Common myeloid progenitor, CD34-positive (primary cell): Measurements from ENCODE around the gene POU2F3.

Experiments
- CTCF ChIA-PET: fragments of 350-600 bp; sonication (Branson Sonifier 250); formaldehyde crosslinking; loops from one replicate; lab custom pipeline; 2021; ENCODE audit warnings: antibody characterized with exemption; lab: Charles Lee
- POLR2A ChIA-PET: fragments of 350-600 bp; sonication (Branson Sonifier 250); formaldehyde crosslinking; loops from one replicate; lab custom pipeline; 2021; ENCODE audit warnings: antibody characterized with exemption; lab: Charles Lee
- DNase-seq, 3 donors: peaks; one replicate each; pipeline versions ENCODE4 v3.0.0 to v3.0.0-alpha.2; 2013
- H3K27ac ChIP-seq, 2 experiments: 1 replicate in 1 of 2; 2 replicates in 1 of 2; pipeline ENCODE4 v1.7.0; 2013; ENCODE audit warnings: inconsistent platforms in 2 of 2, low read length in 2 of 2, mild to moderate bottlenecking in 2 of 2, low read depth in 1 of 2, moderate library complexity in 1 of 2; ENCODE audit not compliant: severe bottlenecking in 2 of 2, insufficient read depth in 1 of 2, poor library complexity in 1 of 2
- H3K27me3 ChIP-seq, 5 experiments: replicated peaks in 2 of 5; 1 replicate in 3 of 5; 2 replicates in 2 of 5; pipeline versions ENCODE4 v1.6.1 to v1.7.0; 2013; ENCODE audit warnings: low read length in 4 of 5, mild to moderate bottlenecking in 2 of 5, moderate library complexity in 2 of 5, inconsistent platforms in 1 of 5; ENCODE audit not compliant: insufficient read depth in 5 of 5, control insufficient read depth in 4 of 5
- H3K36me3 ChIP-seq, 4 experiments: 1 replicate in 2 of 4; 2 replicates in 2 of 4; pipeline versions ENCODE4 v1.6.1 to v1.7.0; 2013; ENCODE audit warnings: low read length in 3 of 4, control low read depth in 1 of 4, mild to moderate bottlenecking in 1 of 4; ENCODE audit not compliant: control insufficient read depth in 4 of 4, insufficient read depth in 4 of 4
- H3K4me1 ChIP-seq, 4 experiments: 1 replicate in 3 of 4; 2 replicates in 1 of 4; pipeline versions ENCODE4 v1.6.1 to v1.7.1; 2013; ENCODE audit warnings: low read length in 3 of 4, mild to moderate bottlenecking in 3 of 4, control low read depth in 1 of 4, inconsistent platforms in 1 of 4, moderate library complexity in 1 of 4; ENCODE audit not compliant: control insufficient read depth in 4 of 4, insufficient read depth in 4 of 4; ENCODE audit errors: control extremely low read depth in 1 of 4
- H3K4me3 ChIP-seq, 7 experiments: 1 replicate in 4 of 7; 2 replicates in 3 of 7; pipeline versions ENCODE4 v1.5.1 to v1.7.0; 2013; ENCODE audit warnings: mild to moderate bottlenecking in 7 of 7, low read length in 6 of 7, moderate library complexity in 6 of 7, inconsistent platforms in 2 of 7, low read depth in 2 of 7, control low read depth in 1 of 7; ENCODE audit not compliant: insufficient read depth in 4 of 7, control insufficient read depth in 1 of 7; ENCODE audit errors: extremely low read depth in 1 of 7
- H3K9me3 ChIP-seq, 5 experiments: 1 replicate in 4 of 5; 2 replicates in 1 of 5; pipeline versions ENCODE4 v1.6.1 to v1.7.1; 2013; ENCODE audit warnings: low read length in 4 of 5, mild to moderate bottlenecking in 2 of 5, inconsistent platforms in 1 of 5, low read depth in 1 of 5, moderate library complexity in 1 of 5; ENCODE audit not compliant: control insufficient read depth in 4 of 5, insufficient read depth in 2 of 5; ENCODE audit errors: control extremely low read depth in 1 of 5
- WGBS: methylation state at CpG from one replicate; pipeline ENCODE4 v1.1.5; 2013; ENCODE audit not compliant: insufficient coverage; 5-methylcytosine and 5-hydroxymethylcytosine counted together

Gene POU2F3

DNA sequence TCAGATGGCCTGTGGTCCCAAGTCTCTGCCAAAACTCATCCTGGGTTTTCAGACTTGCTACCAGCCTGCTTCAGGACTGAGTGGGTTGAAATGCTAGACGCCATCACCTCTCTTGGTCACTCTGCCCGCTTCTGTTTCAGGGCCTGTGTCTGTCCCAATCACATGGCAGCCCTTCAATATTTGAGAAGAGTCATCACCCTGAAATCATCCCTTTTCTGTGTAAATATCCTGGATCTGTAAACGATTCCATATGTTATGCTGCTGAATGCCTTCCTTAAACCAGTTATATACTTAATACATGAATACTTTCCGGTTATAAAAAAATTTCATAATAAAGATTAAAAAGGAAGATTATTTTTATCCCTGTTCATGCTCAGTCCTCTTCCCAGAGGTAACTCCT lies 45.3 kb downstream of the POU2F3 start:
- POLR2A ChIA-PET = no interaction called here
- Histone ChIP-seq H3K36me3 (no peaks in the 10 kb centered on the region), H3K4me3 (no peak overlapping the region), H3K4me1 (no peaks in the 10 kb centered on the region), H3K27ac (no peak overlapping the region), H3K9me3 (no peaks in the 10 kb centered on the region), H3K27me3 (peaks cover 3 to 20% (median 9%) of the 10 kb centered on the region in 5 experiments)
- 100% methylated on average over 2 of the region's 4 CpGs for WGBS
- CTCF ChIA-PET = interaction anchor here (6.1 kb wide), 1 partner anchor 16 kb away, joined by 40 read pairs; no protein-coding TSS in a partner anchor
- DNase-seq = no peak

GRCh38 chr11:120288021-120288420 lies 48.1 kb downstream of the POU2F3 start:
- H3K36me3 ChIP-seq = no peaks in the 10 kb centered on the region
- no peak for DNase-seq
- H3K4me3 ChIP-seq = no peak overlapping the region
- ChIA-PET POLR2A (no interaction called here), CTCF (interaction anchor here (0.9 to 6.1 kb wide), 4 partner anchors 10 to 58 kb away, joined by 3 to 40 read pairs (median 5); no protein-coding TSS in a partner anchor)
- WGBS = 100% methylated on average over 1 of the region's 2 CpGs
- peaks cover 5 to 31% (median 18%) of the 10 kb centered on the region in 5 experiments for H3K27me3 ChIP-seq
- no peaks in the 10 kb centered on the region for H3K4me1 ChIP-seq
- no peaks in the 10 kb centered on the region for H3K9me3 ChIP-seq
- H3K27ac ChIP-seq = no peak overlapping the region

DNA sequence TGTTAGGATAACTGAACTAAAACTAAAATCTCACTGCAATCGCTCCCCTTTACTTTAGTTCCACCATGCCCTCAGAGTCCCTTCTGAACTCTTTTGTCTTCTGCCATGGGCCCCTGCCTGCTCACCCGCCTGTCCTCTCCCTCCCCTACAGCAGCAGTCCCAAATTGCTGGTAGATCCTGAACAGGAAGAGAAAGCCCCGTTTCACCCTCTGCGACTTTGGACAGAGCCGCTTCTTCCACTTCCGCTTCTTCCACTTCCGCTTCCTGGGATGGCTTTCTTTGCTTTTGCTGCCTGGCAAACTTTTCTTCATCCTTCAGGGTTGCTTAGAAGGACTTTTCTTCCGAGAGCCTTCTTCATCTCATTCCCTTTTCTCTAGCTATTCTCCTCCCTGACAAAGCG lies 49.5 kb downstream of the POU2F3 start:
- Histone ChIP-seq H3K4me1 (no peaks in the 10 kb centered on the region), H3K4me3 (no peak overlapping the region), H3K27ac (no peak overlapping the region), H3K36me3 (no peaks in the 10 kb centered on the region), H3K9me3 (no peaks in the 10 kb centered on the region), H3K27me3 (peaks cover 11 to 43% (median 23%) of the 10 kb centered on the region in 5 experiments)
- CTCF ChIA-PET = interaction anchor here (2.3 to 6.1 kb wide), 2 partner anchors 12 to 54 kb away, joined by 5 to 40 read pairs; no protein-coding TSS in a partner anchor
- 50% methylated on average over 5 of the region's 9 CpGs for WGBS
- POLR2A ChIA-PET = no interaction called here
- no peak for DNase-seq

- H3K4me3 ChIP-seq = no peak overlapping the region
- H3K36me3 ChIP-seq = no peaks in the 10 kb centered on the region
- no peak overlapping the region for H3K27ac ChIP-seq
- ChIA-PET CTCF (interaction anchor here (6.1 kb wide), 1 partner anchor 10 kb away, joined by 40 read pairs; no protein-coding TSS in a partner anchor), POLR2A (no interaction called here)
- WGBS = 49% methylated on average over 3 of the region's 3 CpGs
- H3K9me3 ChIP-seq = no peaks in the 10 kb centered on the region
- peaks cover 17 to 50% (median 23%) of the 10 kb centered on the region in 5 experiments for H3K27me3 ChIP-seq
- no peak for DNase-seq
- H3K4me1 ChIP-seq = no peaks in the 10 kb centered on the region
Measured at GRCh38 chr11:120290956-120291355, 51.0 kb downstream of the POU2F3 start.

DNA sequence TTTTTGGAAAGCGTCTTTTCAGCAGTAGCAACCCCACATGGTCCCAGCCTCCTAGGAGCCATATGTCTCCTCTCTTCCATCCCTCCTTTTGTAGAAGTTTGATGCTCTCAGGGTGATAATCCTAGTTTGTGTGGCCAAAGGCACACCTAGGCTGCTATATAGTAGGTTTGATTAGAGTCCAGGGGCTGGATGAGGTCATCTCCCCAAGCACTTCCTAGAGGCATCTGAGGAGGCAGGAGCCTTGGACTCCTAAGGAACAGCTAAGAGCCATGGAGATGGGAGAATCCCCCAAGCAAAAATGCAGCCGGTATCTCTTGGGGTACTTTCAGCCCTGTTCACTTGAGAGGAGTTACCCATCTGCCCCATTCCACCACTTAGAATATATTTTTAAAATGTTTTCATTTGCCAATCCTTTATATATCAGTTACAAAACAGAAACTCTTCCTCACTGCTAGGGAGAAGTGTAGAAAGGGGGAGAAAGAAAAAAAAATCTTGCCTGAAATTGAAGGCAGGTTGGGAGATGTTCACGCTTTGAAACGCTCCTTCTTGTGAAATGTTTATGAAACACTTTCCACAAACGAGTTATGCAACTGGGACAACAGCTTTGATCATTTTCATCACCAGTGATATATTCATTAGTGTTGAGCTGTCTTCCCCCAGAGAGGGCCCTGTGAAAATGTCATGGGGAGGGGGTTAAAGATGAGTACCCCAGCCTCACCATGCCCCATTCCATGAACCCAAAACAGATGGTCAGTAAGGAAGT lies 53.3 kb downstream of the POU2F3 start:
- H3K27ac ChIP-seq = no peak overlapping the region
- H3K36me3 ChIP-seq = no peaks in the 10 kb centered on the region
- 95% methylated on average over 3 of the region's 5 CpGs for WGBS
- H3K27me3 ChIP-seq = peaks cover 17 to 50% (median 26%) of the 10 kb centered on the region in 5 experiments
- no peak for DNase-seq
- CTCF ChIA-PET = interaction anchor here (0.7 to 14.0 kb wide), 3 partner anchors 10 to 60 kb away, joined by 3 to 269 read pairs (median 4); partner anchors contain the start of gene POU2F3
- H3K4me1 ChIP-seq = no peaks in the 10 kb centered on the region
- H3K9me3 ChIP-seq = no peaks in the 10 kb centered on the region
- POLR2A ChIA-PET = no interaction called here
- H3K4me3 ChIP-seq = no peak overlapping the region

DNA sequence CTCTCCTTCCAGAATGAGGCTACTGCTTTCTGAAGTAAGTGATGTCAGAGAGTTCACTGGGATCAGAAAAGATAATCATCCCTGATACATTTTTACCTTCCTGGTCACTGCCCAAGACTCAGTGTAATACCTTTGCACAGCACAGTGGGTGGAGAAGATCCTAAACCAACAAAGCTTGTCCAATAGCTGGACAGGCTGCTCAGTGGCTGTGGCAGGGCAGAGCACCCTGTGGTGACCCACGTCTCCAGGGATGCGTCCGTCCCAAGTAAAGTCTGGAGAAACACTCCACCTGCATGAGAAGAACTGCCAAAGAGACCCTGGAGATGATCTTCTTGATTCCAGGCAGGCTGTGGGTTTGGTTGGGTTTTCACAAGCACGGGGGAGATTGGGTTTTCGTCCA lies 54.2 kb downstream of the POU2F3 start:
- POLR2A ChIA-PET = no interaction called here
- peaks cover 17 to 50% (median 26%) of the 10 kb centered on the region in 5 experiments for H3K27me3 ChIP-seq

DNA sequence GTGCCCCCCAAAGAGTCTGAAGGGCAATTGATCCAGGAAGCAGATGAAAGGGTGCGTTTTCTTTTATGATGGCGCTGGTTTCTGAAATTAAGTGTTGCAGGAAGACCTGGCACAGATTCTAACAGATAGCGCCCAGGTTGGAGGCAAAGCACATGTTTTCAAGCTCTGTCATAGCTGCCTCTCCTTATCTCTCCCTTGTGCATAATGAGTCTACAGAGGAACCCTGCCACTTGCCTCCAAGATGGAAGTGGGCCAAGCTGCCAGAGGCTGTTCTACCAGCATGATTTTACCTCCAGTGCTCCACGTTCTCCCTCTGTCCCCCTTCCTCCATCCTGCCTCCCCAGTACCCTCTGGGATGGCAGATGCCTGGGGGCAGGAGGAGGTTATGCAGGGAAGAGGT lies 55.2 kb downstream of the POU2F3 start:
- H3K36me3 ChIP-seq = no peaks in the 10 kb centered on the region
- ChIA-PET POLR2A (no interaction called here), CTCF (interaction anchor here (14.0 kb wide), 1 partner anchor 61 kb away, joined by 269 read pairs; the partner anchor contains the start of gene POU2F3)
- DNase-seq = peak in 2 of 3 donors; percentile 15 to 38
- H3K4me1 ChIP-seq = no peaks in the 10 kb centered on the region
- WGBS = 48% methylated on average over 2 of the region's 4 CpGs
- H3K9me3 ChIP-seq = no peaks in the 10 kb centered on the region
- no peak overlapping the region for H3K4me3 ChIP-seq
- H3K27ac ChIP-seq = no peak overlapping the region
- H3K27me3 ChIP-seq = peaks cover 14 to 40% (median 25%) of the 10 kb centered on the region in 5 experiments

More for the DNA sequence above, 54.2 kb downstream of the POU2F3 start:
- Histone ChIP-seq H3K4me3 (no peak overlapping the region), H3K27ac (no peak overlapping the region), H3K9me3 (no peaks in the 10 kb centered on the region), H3K36me3 (no peaks in the 10 kb centered on the region), H3K4me1 (no peaks in the 10 kb centered on the region)
- WGBS = 86% methylated on average over 5 of the region's 5 CpGs
- no peak for DNase-seq
- CTCF ChIA-PET = interaction anchor here (1.2 to 14.0 kb wide), 2 partner anchors 9 to 60 kb away, joined by 3 to 269 read pairs; partner anchors contain the start of gene POU2F3
